OCI-LY1 (cell line): ENCODE measurements around the gene C19orf18.

Source experiments
- EZH2 ChIP-seq: fragments of 200-600 bp; sonication (generic), shearing (Covaris generic); IDR thresholded peaks from 2 replicates; pipeline ENCODE4 v1.8.0; 2017; ENCODE audit warnings: borderline replicate concordance, mixed run types, mild to moderate bottlenecking, antibody characterized with exemption, low read length, moderate library complexity, mixed read lengths
- TF ChIP-seq, protein P1 (sequence below): fragments of 200-600 bp; sonication (generic), shearing (Covaris generic); IDR thresholded peaks from 2 replicates; pipeline ENCODE4 v1.5.1; 2017; ENCODE audit warnings: mild to moderate bottlenecking, antibody characterized with exemption, low read length, moderate library complexity, mixed read lengths

DNA sequence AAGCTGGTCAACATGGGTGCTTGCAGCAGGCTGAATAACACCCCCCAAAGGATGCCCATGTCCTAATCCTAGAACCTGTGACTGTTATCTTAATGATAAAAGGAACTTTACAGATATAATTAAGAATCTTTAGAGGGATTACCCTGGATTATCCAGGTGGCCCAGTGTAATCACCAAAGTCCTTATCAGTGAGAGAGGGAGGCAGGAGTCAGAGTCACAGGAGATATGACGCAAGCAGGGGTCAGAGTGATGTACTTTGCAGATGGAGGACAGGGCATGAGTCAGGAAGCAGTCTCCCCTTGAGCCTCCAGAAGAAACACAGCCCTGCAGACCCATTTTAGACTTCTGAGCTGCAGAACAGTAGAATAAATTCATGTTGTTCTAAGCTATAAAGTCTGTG is 18.5 kb upstream of the C19orf18 start:
- TF ChIP-seq, protein P1, sequence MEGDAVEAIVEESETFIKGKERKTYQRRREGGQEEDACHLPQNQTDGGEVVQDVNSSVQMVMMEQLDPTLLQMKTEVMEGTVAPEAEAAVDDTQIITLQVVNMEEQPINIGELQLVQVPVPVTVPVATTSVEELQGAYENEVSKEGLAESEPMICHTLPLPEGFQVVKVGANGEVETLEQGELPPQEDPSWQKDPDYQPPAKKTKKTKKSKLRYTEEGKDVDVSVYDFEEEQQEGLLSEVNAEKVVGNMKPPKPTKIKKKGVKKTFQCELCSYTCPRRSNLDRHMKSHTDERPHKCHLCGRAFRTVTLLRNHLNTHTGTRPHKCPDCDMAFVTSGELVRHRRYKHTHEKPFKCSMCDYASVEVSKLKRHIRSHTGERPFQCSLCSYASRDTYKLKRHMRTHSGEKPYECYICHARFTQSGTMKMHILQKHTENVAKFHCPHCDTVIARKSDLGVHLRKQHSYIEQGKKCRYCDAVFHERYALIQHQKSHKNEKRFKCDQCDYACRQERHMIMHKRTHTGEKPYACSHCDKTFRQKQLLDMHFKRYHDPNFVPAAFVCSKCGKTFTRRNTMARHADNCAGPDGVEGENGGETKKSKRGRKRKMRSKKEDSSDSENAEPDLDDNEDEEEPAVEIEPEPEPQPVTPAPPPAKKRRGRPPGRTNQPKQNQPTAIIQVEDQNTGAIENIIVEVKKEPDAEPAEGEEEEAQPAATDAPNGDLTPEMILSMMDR: no peak
- TF ChIP-seq EZH2: no peak
